MCF 10A (cell line): ENCODE results near the gene MYL3. TPM values are rescaled to one million over a fixed set of nuclear protein-coding genes. Genes with fewer than 3 reads are reported as not detected.

ENCODE experiments used
- BruUV-seq: library from RNA; stranded (reverse); fragments of 400-500 nt; replicated peaks from 2 replicates; lab custom pipeline; 2021; lab: Mats Ljungman, UMichigan
- CTCF ChIA-PET: fragments of 300-600 bp; sonication (Branson Sonifier 250); formaldehyde crosslinking; extraction: SDS; loops from one replicate; lab custom pipeline; 2021; ENCODE audit warnings: antibody characterized with exemption, inconsistent platforms; lab: Yijun Ruan, JAX
- POLR2A ChIA-PET: fragments of 300-600, 350-650 bp; sonication (Branson Sonifier 250); formaldehyde crosslinking; extraction: SDS; loops from one replicate; lab custom pipeline; 2020; ENCODE audit warnings: antibody characterized with exemption, inconsistent platforms; lab: Yijun Ruan, JAX
- DNase-seq: peaks from one replicate; pipeline ENCODE4 v3.0.0-alpha.2; 2018; ENCODE audit not compliant: unreplicated experiment
- H3K27ac Mint-ChIP-seq: one replicate; pipeline ENCODE4 v1.8.0; 2022; ENCODE audit warnings: mild to moderate bottlenecking, low read depth, mixed read lengths; ENCODE audit not compliant: unreplicated experiment
- H3K27me3 Mint-ChIP-seq: one replicate; pipeline ENCODE4 v1.8.0; 2022; ENCODE audit warnings: mixed read lengths; ENCODE audit not compliant: insufficient read depth, unreplicated experiment
- H3K36me3 Mint-ChIP-seq: one replicate; pipeline ENCODE4 v1.8.0; 2022; ENCODE audit warnings: mild to moderate bottlenecking, moderate library complexity, mixed read lengths; ENCODE audit not compliant: insufficient read depth, unreplicated experiment
- H3K4me1 Mint-ChIP-seq: one replicate; pipeline ENCODE4 v1.8.0; 2022; ENCODE audit warnings: mixed read lengths; ENCODE audit not compliant: insufficient read depth, unreplicated experiment
- H3K4me3 Mint-ChIP-seq: one replicate; pipeline ENCODE4 v1.8.0; 2022; ENCODE audit warnings: mild to moderate bottlenecking, moderate library complexity, mixed read lengths; ENCODE audit not compliant: unreplicated experiment
- H3K9me3 Mint-ChIP-seq: one replicate; pipeline ENCODE4 v1.8.0; 2022; ENCODE audit warnings: mixed read lengths; ENCODE audit not compliant: unreplicated experiment
- CTCF ChIP-seq: fragments of 200-600 bp; IDR thresholded peaks from one replicate; pipeline ENCODE4 v1.8.0; 2022; ENCODE audit warnings: antibody characterized with exemption, mild to moderate bottlenecking; ENCODE audit not compliant: unreplicated experiment
- intact Hi-C: fragments of 100-400 bp; cut with micrococcal nuclease; formaldehyde crosslinking; loops from 2 replicates; pipeline ENCODE4 v1.14.1; 2022
- total RNA-seq: library from RNA; stranded (reverse); gene quantifications from 2 replicates; pipeline ENCODE4 v1.2.3, GENCODE V29; 2022

MYL3 gene
- total RNA-seq, 1 experiment from 2014 or later: not detected

GRCh38 chr3:46844881-46845312 lies 18.3 kb downstream of the MYL3 start:
- ChIA-PET POLR2A (no interaction called here), CTCF (interaction anchor here (1.2 kb wide), 1 partner anchor 14 kb away, joined by 5 read pairs; no protein-coding TSS in a partner anchor)
- Mint-ChIP-seq H3K4me3 (no peak overlapping the region), H3K4me1 (no peaks in the 10 kb centered on the region), H3K27me3 (peaks cover 41% of the 10 kb centered on the region), H3K27ac (peak overlapping the region; percentile 49), H3K36me3 (no peaks in the 10 kb centered on the region), H3K9me3 (peaks cover 15% of the 10 kb centered on the region)
- TF ChIP-seq CTCF: no peak
- BruUV-seq: no TSS peak
- intact Hi-C loops: loop anchor here (5.0 kb wide), 1 partner anchor 52 kb away; no protein-coding TSS in a partner anchor
- no peak for DNase-seq

GRCh38 chr3:46844397-46844796 lies 18.8 kb downstream of the MYL3 start:
- no peak overlapping the region for H3K27ac Mint-ChIP-seq

GRCh38 chr3:46843508-46843907 lies 19.7 kb downstream of the MYL3 start:
- no peaks in the 10 kb centered on the region for H3K4me1 Mint-ChIP-seq
- no peak for DNase-seq
- CTCF ChIA-PET: no interaction called here
- peaks cover 41% of the 10 kb centered on the region for H3K27me3 Mint-ChIP-seq
- no peak for TF ChIP-seq CTCF
- no peak overlapping the region for H3K27ac Mint-ChIP-seq
- no peaks in the 10 kb centered on the region for H3K36me3 Mint-ChIP-seq
- no TSS peak for BruUV-seq
- intact Hi-C loops: no loop called here
- H3K9me3 Mint-ChIP-seq: peaks cover 25% of the 10 kb centered on the region
- no peak overlapping the region for H3K4me3 Mint-ChIP-seq
- POLR2A ChIA-PET: no interaction called here

More at GRCh38 chr3:46844397-46844796, 18.8 kb downstream of the MYL3 start:
- H3K4me1 Mint-ChIP-seq: no peaks in the 10 kb centered on the region
- no peak for DNase-seq
- peaks cover 41% of the 10 kb centered on the region for H3K27me3 Mint-ChIP-seq
- peaks cover 16% of the 10 kb centered on the region for H3K9me3 Mint-ChIP-seq
- TF ChIP-seq CTCF: no peak
- intact Hi-C loops: no loop called here
- no peaks in the 10 kb centered on the region for H3K36me3 Mint-ChIP-seq
- ChIA-PET CTCF (interaction anchor here (1.2 kb wide), 1 partner anchor 14 kb away, joined by 5 read pairs; no protein-coding TSS in a partner anchor), POLR2A (no interaction called here)
- BruUV-seq: no TSS peak
- H3K4me3 Mint-ChIP-seq: no peak overlapping the region

- intact Hi-C loops: no loop called here
- Mint-ChIP-seq H3K27ac (no peak overlapping the region), H3K36me3 (peaks cover 5% of the 10 kb centered on the region), H3K9me3 (peaks cover 36% of the 10 kb centered on the region), H3K4me1 (no peaks in the 10 kb centered on the region), H3K4me3 (no peak overlapping the region), H3K27me3 (peaks cover 41% of the 10 kb centered on the region)
- ChIA-PET POLR2A (interaction anchor here (0.7 kb wide), 1 partner anchor 15 kb away, joined by 4 read pairs; no protein-coding TSS in a partner anchor), CTCF (no interaction called here)
- TF ChIP-seq CTCF: no peak
- no peak for DNase-seq
- BruUV-seq: no TSS peak
These were observed 22.8 kb downstream of the MYL3 start for GRCh38 chr3:46840491-46840890.
